ENCODE results near the gene CACNB2. TPM values are rescaled to one million over a fixed set of nuclear protein-coding genes. Genes with fewer than 3 reads are reported as not detected.

The CACNB2 gene
- total and polyA plus RNA-seq, 2 of the 13 experiments (the other 11 are each of a cell fraction or from before 2014, with no cell fraction given): not detected

GRCh38 chr10:18498998-18499397 lies 358.8 kb downstream of the CACNB2 start:
- Histone ChIP-seq H3K27me3 (ENCODE audit: control insufficient read depth in 1 of 2, insufficient read depth in 2 of 2, low read length in 2 of 2) (peaks cover 0 to 15% of the 10 kb centered on the region in 2 experiments; a peak in 4 of 5 replicates), H3K9me3 (ENCODE audit: low read length) (no peaks in the 10 kb centered on the region), H4K20me1 (ENCODE audit: insufficient read depth, low read length) (no peaks in the 10 kb centered on the region), H3K79me2 (ENCODE audit: insufficient read depth, low read length) (no peaks in the 10 kb centered on the region), H3K4me1 (ENCODE audit: insufficient read depth, low read length) (no peaks in the 10 kb centered on the region), H3K4me2 (ENCODE audit: low read depth, low read length) (no peak overlapping the region), H3K27ac (ENCODE audit: extremely low read length, insufficient read depth, low read length) (no peak overlapping the region), H3K4me3 (replicated peaks in 1 of 3; ENCODE audit: insufficient read depth in 1 of 3, low read depth in 2 of 3, low read length in 3 of 3) (no peak overlapping the region), H3K36me3 (replicated peaks in 1 of 2; ENCODE audit: control insufficient read depth in 1 of 2, insufficient read depth in 2 of 2, low read length in 2 of 2) (no peaks in the 10 kb centered on the region), H3K9ac (ENCODE audit: insufficient read depth, low read depth, low read length) (no peak overlapping the region), H2AFZ (ENCODE audit: low read length) (no peak overlapping the region)
- ChIA-PET CTCF (ENCODE audit: low intra/inter-chr PET ratio, low total read pairs) (no interaction called here), POLR2A (no interaction called here)
- intact Hi-C loops (cut with micrococcal nuclease; ENCODE audit: unreplicated experiment) (no loop called here), in situ Hi-C loops (cut with HindIII; ENCODE audit: extremely low pct_ligation_motif_present, low pct_unique_long_range_greater_than_20kb) (no loop called here)
- ATAC-seq: no peak
- no TSS peak for BruUV-seq (replicated peaks)
- 26% methylated on average over 4 of the region's 4 CpGs for WGBS (ENCODE audit: low lambda C conversion rate)
- no peak for DNase-seq (ENCODE audit: low spot score)
- TF ChIP-seq FOSL1 (CRISPR knock-in tag; IDR thresholded peaks at IDR 0.05; ENCODE audit: borderline replicate concordance): no peak
- no peak for FAIRE-seq

GRCh38 chr10:18500576-18500975 lies 360.4 kb downstream of the CACNB2 start:
- no peak overlapping the region for H2AFZ ChIP-seq (ENCODE audit: low read length)

More at GRCh38 chr10:18500576-18500975, 360.4 kb downstream of the CACNB2 start:
- POLR2A ChIA-PET: no interaction called here
- no peaks in the 10 kb centered on the region for H4K20me1 ChIP-seq (ENCODE audit: insufficient read depth, low read length)
- WGBS (ENCODE audit: low lambda C conversion rate): 28% methylated on average over 7 of the region's 7 CpGs
- H3K27me3 ChIP-seq (ENCODE audit: control insufficient read depth in 1 of 2, insufficient read depth in 2 of 2, low read length in 2 of 2): peaks cover 0 to 15% of the 10 kb centered on the region in 2 experiments; a peak in 4 of 5 replicates
- H3K36me3 ChIP-seq (replicated peaks in 1 of 2; ENCODE audit: control insufficient read depth in 1 of 2, insufficient read depth in 2 of 2, low read length in 2 of 2): no peaks in the 10 kb centered on the region
- FAIRE-seq (no peak), DNase-seq (ENCODE audit: low spot score) (no peak), ATAC-seq (no peak)
- intact Hi-C loops (cut with micrococcal nuclease; ENCODE audit: unreplicated experiment) (no loop called here), in situ Hi-C loops (cut with HindIII; ENCODE audit: extremely low pct_ligation_motif_present, low pct_unique_long_range_greater_than_20kb) (no loop called here)
- no peaks in the 10 kb centered on the region for H3K4me1 ChIP-seq (ENCODE audit: insufficient read depth, low read length)
- H3K27ac ChIP-seq (ENCODE audit: extremely low read length, insufficient read depth, low read length): no peak overlapping the region
- no peaks in the 10 kb centered on the region for H3K79me2 ChIP-seq (ENCODE audit: insufficient read depth, low read length)
- BruUV-seq (replicated peaks): no TSS peak
- CTCF ChIA-PET (ENCODE audit: low intra/inter-chr PET ratio, low total read pairs): no interaction called here
- H3K4me2 ChIP-seq (ENCODE audit: low read depth, low read length): no peak overlapping the region
- no peak overlapping the region for H3K9ac ChIP-seq (ENCODE audit: insufficient read depth, low read depth, low read length)
- H3K9me3 ChIP-seq (ENCODE audit: low read length): no peaks in the 10 kb centered on the region
- no peak overlapping the region for H3K4me3 ChIP-seq (replicated peaks in 1 of 3; ENCODE audit: insufficient read depth in 1 of 3, low read depth in 2 of 3, low read length in 3 of 3)
- TF ChIP-seq ARNT2 (CRISPR knock-in tag; IDR thresholded peaks at IDR 0.05; ENCODE audit: low read depth) (no peak), ZNF720 (CRISPR knock-in tag; IDR thresholded peaks at IDR 0.05) (no peak), GPN1 (CRISPR knock-in tag; IDR thresholded peaks at IDR 0.05; ENCODE audit: borderline replicate concordance) (no peak), NR2C2 (CRISPR knock-in tag; IDR thresholded peaks at IDR 0.05; ENCODE audit: borderline replicate concordance) (no peak), CBFB (CRISPR knock-in tag; IDR thresholded peaks at IDR 0.05) (no peak)
- TF ChIP-seq, protein P1, sequence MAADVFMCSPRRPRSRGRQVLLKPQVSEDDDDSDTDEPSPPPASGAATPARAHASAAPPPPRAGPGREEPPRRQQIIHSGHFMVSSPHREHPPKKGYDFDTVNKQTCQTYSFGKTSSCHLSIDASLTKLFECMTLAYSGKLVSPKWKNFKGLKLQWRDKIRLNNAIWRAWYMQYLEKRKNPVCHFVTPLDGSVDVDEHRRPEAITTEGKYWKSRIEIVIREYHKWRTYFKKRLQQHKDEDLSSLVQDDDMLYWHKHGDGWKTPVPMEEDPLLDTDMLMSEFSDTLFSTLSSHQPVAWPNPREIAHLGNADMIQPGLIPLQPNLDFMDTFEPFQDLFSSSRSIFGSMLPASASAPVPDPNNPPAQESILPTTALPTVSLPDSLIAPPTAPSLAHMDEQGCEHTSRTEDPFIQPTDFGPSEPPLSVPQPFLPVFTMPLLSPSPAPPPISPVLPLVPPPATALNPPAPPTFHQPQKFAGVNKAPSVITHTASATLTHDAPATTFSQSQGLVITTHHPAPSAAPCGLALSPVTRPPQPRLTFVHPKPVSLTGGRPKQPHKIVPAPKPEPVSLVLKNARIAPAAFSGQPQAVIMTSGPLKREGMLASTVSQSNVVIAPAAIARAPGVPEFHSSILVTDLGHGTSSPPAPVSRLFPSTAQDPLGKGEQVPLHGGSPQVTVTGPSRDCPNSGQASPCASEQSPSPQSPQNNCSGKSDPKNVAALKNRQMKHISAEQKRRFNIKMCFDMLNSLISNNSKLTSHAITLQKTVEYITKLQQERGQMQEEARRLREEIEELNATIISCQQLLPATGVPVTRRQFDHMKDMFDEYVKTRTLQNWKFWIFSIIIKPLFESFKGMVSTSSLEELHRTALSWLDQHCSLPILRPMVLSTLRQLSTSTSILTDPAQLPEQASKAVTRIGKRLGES (CRISPR knock-in tag; IDR thresholded peaks at IDR 0.05; ENCODE audit: borderline replicate concordance): no peak
